Measurements from ENCODE around the gene ACSF3. TPM values are rescaled to one million over a fixed set of nuclear protein-coding genes. Genes with fewer than 3 reads are reported as not detected.

ACSF3 gene
- total RNA-seq, 2 donors from 2014 or later: 24.1 to 41.7 TPM

- no peak for TF ChIP-seq CTCF (IDR thresholded peaks at IDR 0.05)
- Histone ChIP-seq H3K27ac (no peak overlapping the region), H3K36me3 (peaks cover 22% of the 10 kb centered on the region)
Observed at GRCh38 chr16:89147085-89147817, 53.6 kb downstream of the ACSF3 start.

GRCh38 chr16:89149386-89149785 lies 55.7 kb downstream of the ACSF3 start:
- Histone ChIP-seq H3K9me3 (no peaks in the 10 kb centered on the region), H3K27ac (no peak overlapping the region), H3K36me3 (peaks cover 13% of the 10 kb centered on the region), H3K27me3 (replicated peaks; ENCODE audit: insufficient read depth) (no peaks in the 10 kb centered on the region), H3K4me3 (no peak overlapping the region), H3K4me1 (ENCODE audit: control insufficient read depth in 1 of 2, low read depth in 2 of 2) (peaks cover 0 to 3% of the 10 kb centered on the region in 2 donors)
- no peak for TF ChIP-seq CTCF (IDR thresholded peaks at IDR 0.05)
- ATAC-seq (ENCODE audit: insufficient number of reproducible peaks, low FRiP score, low read depth) (no peak), DNase-seq (ENCODE audit: low spot score) (no peak)

More at GRCh38 chr16:89147085-89147817, 53.6 kb downstream of the ACSF3 start:
- ATAC-seq (ENCODE audit: insufficient number of reproducible peaks, low FRiP score, low read depth) (no peak), DNase-seq (ENCODE audit: low spot score) (no peak)
- Histone ChIP-seq H3K27me3 (replicated peaks; ENCODE audit: insufficient read depth) (no peaks in the 10 kb centered on the region), H3K9me3 (no peaks in the 10 kb centered on the region), H3K4me3 (no peak overlapping the region), H3K4me1 (ENCODE audit: control insufficient read depth in 1 of 2, low read depth in 2 of 2) (no peaks in the 10 kb centered on the region)

GRCh38 chr16:89150090-89150835 lies 56.6 kb downstream of the ACSF3 start:
- TF ChIP-seq CTCF (IDR thresholded peaks at IDR 0.05): no peak
- peaks cover 13% of the 10 kb centered on the region for H3K36me3 ChIP-seq
- no peaks in the 10 kb centered on the region for H3K9me3 ChIP-seq
- no peak overlapping the region for H3K27ac ChIP-seq
- ATAC-seq (ENCODE audit: insufficient number of reproducible peaks, low FRiP score, low read depth) (no peak), DNase-seq (ENCODE audit: low spot score) (no peak)
- no peak overlapping the region for H3K4me3 ChIP-seq
- peaks cover 8 to 12% of the 10 kb centered on the region in 2 donors for H3K4me1 ChIP-seq (ENCODE audit: control insufficient read depth in 1 of 2, low read depth in 2 of 2)
- no peaks in the 10 kb centered on the region for H3K27me3 ChIP-seq (replicated peaks; ENCODE audit: insufficient read depth)

- no peak for TF ChIP-seq CTCF (IDR thresholded peaks at IDR 0.05)
- Histone ChIP-seq H3K9me3 (no peaks in the 10 kb centered on the region), H3K27ac (no peak overlapping the region), H3K4me3 (no peak overlapping the region), H3K36me3 (peaks cover 12% of the 10 kb centered on the region), H3K27me3 (replicated peaks; ENCODE audit: insufficient read depth) (no peaks in the 10 kb centered on the region), H3K4me1 (ENCODE audit: control insufficient read depth in 1 of 2, low read depth in 2 of 2) (peaks cover 15 to 19% of the 10 kb centered on the region in 2 donors)
- DNase-seq (ENCODE audit: low spot score) (no peak), ATAC-seq (ENCODE audit: insufficient number of reproducible peaks, low FRiP score, low read depth) (no peak)
Observed at GRCh38 chr16:89150981-89151380, 57.3 kb downstream of the ACSF3 start.

All from thoracic aorta (tissue), 2 donors.